BLaER1 (cell line): ENCODE results near the gene MAGI2.

Experiments used
- H3K27ac ChIP-seq: shearing (Covaris generic); formaldehyde crosslinking; 2 replicates; pipeline ENCODE4 v1.8.1; 2022
- H3K27me3 ChIP-seq: shearing (Covaris generic); formaldehyde crosslinking; 2 replicates; pipeline ENCODE4 v1.8.1; 2022
- H3K36me3 ChIP-seq: shearing (Covaris generic); formaldehyde crosslinking; 2 replicates; pipeline ENCODE4 v1.8.1; 2022
- H3K4me1 ChIP-seq: shearing (Covaris generic); formaldehyde crosslinking; 2 replicates; pipeline ENCODE4 v1.8.1; 2022
- H3K4me2 ChIP-seq: shearing (Covaris generic); formaldehyde crosslinking; 2 replicates; pipeline ENCODE4 v1.8.1; 2022
- H3K4me3 ChIP-seq: shearing (Covaris generic); formaldehyde crosslinking; 2 replicates; pipeline ENCODE4 v1.8.1; 2022
- H3K9ac ChIP-seq: shearing (Covaris generic); formaldehyde crosslinking; 2 replicates; pipeline ENCODE4 v1.8.1; 2022
- H3K9me3 ChIP-seq: shearing (Covaris generic); formaldehyde crosslinking; 2 replicates; pipeline ENCODE4 v1.8.1; 2022
- H4K20me1 ChIP-seq: shearing (Covaris generic); formaldehyde crosslinking; 2 replicates; pipeline ENCODE4 v1.8.1; 2022
- Cebpa-rat ChIP-seq: shearing (Covaris generic); IDR thresholded peaks from 2 replicates; pipeline ENCODE4 v1.8.1; 2022

Gene MAGI2

GRCh38 chr7:78760620-78761355 lies 692.7 kb downstream of the MAGI2 start:
- no peak for TF ChIP-seq Cebpa-rat
- Histone ChIP-seq H3K36me3 (no peaks in the 10 kb centered on the region), H3K9ac (no peak overlapping the region)

DNA sequence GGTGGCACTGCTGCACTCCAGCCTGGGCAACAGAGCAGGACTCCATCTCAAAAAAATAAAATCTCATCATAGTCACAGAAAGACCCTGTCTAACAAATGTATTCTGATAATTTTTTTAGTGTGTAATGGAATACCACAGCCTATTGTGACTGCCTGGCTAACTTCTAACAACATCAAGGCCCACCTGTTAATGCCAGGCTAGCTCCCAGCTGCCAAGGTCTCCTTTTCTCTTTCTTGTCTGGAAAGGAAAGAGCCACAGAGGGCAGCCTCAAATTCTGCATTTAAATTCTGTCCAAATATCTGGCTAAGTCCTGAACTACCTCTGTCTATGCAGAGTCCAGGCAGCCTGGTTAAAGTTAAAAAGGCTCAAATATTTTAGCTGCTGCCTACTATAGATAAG lies 700.9 kb downstream of the MAGI2 start:
- no peaks in the 10 kb centered on the region for H3K27me3 ChIP-seq
- no peaks in the 10 kb centered on the region for H3K36me3 ChIP-seq
- no peak overlapping the region for H3K27ac ChIP-seq
- H3K4me3 ChIP-seq, result no peak overlapping the region
- TF ChIP-seq Cebpa-rat, result no peak
- peaks cover 9% of the 10 kb centered on the region; the same call in 1 of the 2 replicates for H3K9me3 ChIP-seq
- no peak overlapping the region for H3K4me2 ChIP-seq
- no peaks in the 10 kb centered on the region for H4K20me1 ChIP-seq
- no peaks in the 10 kb centered on the region for H3K4me1 ChIP-seq
- no peak overlapping the region for H3K9ac ChIP-seq

More at GRCh38 chr7:78760620-78761355, 692.7 kb downstream of the MAGI2 start:
- Histone ChIP-seq H3K4me1 (no peaks in the 10 kb centered on the region), H3K27ac (no peak overlapping the region), H3K4me2 (no peak overlapping the region), H3K4me3 (no peak overlapping the region), H3K27me3 (no peaks in the 10 kb centered on the region), H4K20me1 (no peaks in the 10 kb centered on the region), H3K9me3 (no peaks in the 10 kb centered on the region)

DNA sequence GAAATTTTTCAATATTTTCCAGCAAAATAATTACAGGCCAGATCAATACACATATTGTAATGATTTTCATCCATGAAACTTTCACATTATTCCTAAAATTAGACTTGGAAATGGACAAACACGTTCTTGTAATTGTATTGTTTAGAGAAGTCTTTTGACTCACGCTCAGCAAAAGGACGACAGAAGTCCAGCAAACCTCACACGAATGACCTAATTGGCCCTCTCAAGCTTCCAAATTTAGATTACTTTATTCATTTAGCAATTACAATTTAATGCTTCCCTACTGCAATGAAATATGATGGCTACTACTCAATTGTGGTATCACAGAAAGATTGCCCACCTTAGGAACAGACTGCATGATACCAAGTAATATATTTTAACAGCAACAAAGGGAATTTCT lies 702.2 kb downstream of the MAGI2 start:
- Histone ChIP-seq H3K27me3 (no peaks in the 10 kb centered on the region), H3K9ac (no peak overlapping the region), H3K36me3 (no peaks in the 10 kb centered on the region), H3K4me3 (no peak overlapping the region), H3K27ac (no peak overlapping the region), H3K4me2 (no peak overlapping the region), H3K4me1 (no peaks in the 10 kb centered on the region), H4K20me1 (no peaks in the 10 kb centered on the region), H3K9me3 (peaks cover 9% of the 10 kb centered on the region; the same call in 1 of the 2 replicates)
- TF ChIP-seq Cebpa-rat, result no peak

DNA sequence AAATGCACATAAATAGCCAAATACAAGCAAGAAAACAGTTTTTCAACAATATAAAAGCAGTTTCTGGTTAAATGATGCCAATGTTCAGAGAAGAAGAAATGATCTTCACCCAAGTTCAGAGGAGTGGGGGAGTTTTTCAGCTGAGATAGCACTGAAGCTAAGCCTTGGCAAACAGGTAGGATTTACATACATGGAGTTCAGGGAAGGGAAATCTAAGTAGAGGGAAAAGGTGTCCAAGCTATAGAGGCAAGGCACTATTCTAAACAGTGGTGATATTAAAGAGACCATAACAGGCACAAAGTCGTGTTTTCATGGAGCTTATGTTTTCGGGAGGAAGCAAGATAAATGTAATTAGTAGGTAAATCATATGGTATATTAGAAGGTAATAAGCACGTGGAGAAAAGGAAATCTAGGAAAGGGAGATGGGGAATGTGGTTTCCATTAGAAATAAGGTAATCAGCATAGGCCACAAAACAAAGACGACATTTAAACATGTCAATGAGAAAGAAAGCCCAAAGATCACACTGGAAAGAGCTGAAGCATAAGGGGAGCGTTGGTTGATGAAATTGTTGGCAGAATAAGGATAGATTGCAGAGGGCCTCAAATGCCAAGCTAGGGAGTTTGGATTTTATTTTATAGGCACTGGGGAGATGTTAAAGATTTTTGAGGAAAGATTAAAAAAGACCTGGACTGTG lies 704.3 kb downstream of the MAGI2 start:
- no peaks in the 10 kb centered on the region for H3K36me3 ChIP-seq
- H3K4me1 ChIP-seq, result no peaks in the 10 kb centered on the region
- H3K27me3 ChIP-seq, result no peaks in the 10 kb centered on the region
- no peak overlapping the region for H3K4me2 ChIP-seq
- H3K27ac ChIP-seq, result no peak overlapping the region
- H3K4me3 ChIP-seq, result no peak overlapping the region
- H3K9ac ChIP-seq, result no peak overlapping the region
- no peak for TF ChIP-seq Cebpa-rat
- peaks cover 9% of the 10 kb centered on the region; the same call in 1 of the 2 replicates for H3K9me3 ChIP-seq
- no peaks in the 10 kb centered on the region for H4K20me1 ChIP-seq

DNA sequence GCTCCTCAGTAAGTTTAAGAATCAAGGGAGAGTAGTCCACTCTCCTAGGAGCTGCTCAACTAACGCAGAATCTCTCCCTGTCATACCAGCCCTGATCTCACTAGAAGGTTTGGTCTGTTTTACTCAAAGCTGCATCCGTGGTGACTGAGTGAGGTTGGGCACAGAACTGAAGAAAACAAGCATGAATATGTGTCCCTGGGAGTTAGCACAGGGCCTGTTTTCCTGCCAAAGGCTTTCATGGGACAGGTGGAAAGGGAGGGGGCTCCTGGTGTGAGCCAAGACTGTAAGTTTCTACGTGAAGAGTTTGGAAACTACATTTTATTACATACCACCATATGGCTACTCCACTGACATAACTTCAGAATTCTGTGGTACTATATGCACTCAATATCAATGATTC lies 705.9 kb downstream of the MAGI2 start:
- Histone ChIP-seq H3K4me2 (no peak overlapping the region), H3K4me3 (no peak overlapping the region), H3K27ac (no peak overlapping the region), H4K20me1 (no peaks in the 10 kb centered on the region), H3K9me3 (no peaks in the 10 kb centered on the region), H3K9ac (no peak overlapping the region), H3K27me3 (no peaks in the 10 kb centered on the region), H3K36me3 (no peaks in the 10 kb centered on the region), H3K4me1 (no peaks in the 10 kb centered on the region)
- no peak for TF ChIP-seq Cebpa-rat

DNA sequence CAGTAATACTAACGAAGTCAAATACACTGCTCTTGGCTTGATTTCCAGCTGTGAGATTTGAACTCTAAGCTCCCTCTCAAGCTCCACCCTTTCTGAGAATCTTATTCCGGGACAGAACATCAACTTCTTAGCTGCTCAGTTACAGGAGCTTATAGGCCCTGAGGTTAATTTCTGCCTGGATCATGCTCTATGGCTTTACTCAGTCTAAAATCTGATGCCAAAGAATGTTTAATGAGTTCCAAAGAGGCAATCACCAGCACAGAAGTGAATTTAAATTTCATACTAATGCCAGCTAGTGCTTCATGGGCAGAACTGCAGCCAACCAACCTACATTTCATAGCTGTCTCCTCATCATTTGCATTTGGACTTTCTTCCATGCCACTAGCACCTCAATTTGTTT lies 707.2 kb downstream of the MAGI2 start:
- Histone ChIP-seq H3K4me1 (no peaks in the 10 kb centered on the region), H3K9me3 (no peaks in the 10 kb centered on the region), H3K4me3 (no peak overlapping the region), H3K4me2 (no peak overlapping the region), H3K36me3 (no peaks in the 10 kb centered on the region), H3K9ac (no peak overlapping the region), H4K20me1 (no peaks in the 10 kb centered on the region), H3K27ac (no peak overlapping the region), H3K27me3 (no peaks in the 10 kb centered on the region)
- TF ChIP-seq Cebpa-rat, result no peak

- Histone ChIP-seq H3K36me3 (no peaks in the 10 kb centered on the region), H3K9me3 (no peaks in the 10 kb centered on the region), H3K9ac (no peak overlapping the region), H3K4me2 (no peak overlapping the region), H3K27me3 (no peaks in the 10 kb centered on the region), H4K20me1 (no peaks in the 10 kb centered on the region), H3K4me1 (no peaks in the 10 kb centered on the region), H3K27ac (no peak overlapping the region), H3K4me3 (no peak overlapping the region)
- TF ChIP-seq Cebpa-rat, result no peak
These were observed 710.8 kb downstream of the MAGI2 start for GRCh38 chr7:78742694-78743093.

- Histone ChIP-seq H3K27ac (no peak overlapping the region), H3K9me3 (no peaks in the 10 kb centered on the region), H3K4me3 (no peak overlapping the region), H4K20me1 (no peaks in the 10 kb centered on the region), H3K36me3 (no peaks in the 10 kb centered on the region), H3K27me3 (no peaks in the 10 kb centered on the region), H3K4me2 (no peak overlapping the region), H3K9ac (no peak overlapping the region), H3K4me1 (peaks cover 5% of the 10 kb centered on the region)
- no peak for TF ChIP-seq Cebpa-rat
These were observed 716.9 kb downstream of the MAGI2 start for GRCh38 chr7:78736548-78736947.

GRCh38 chr7:78734626-78735025 lies 718.8 kb downstream of the MAGI2 start:
- Histone ChIP-seq H3K4me3 (no peak overlapping the region), H3K4me1 (peaks cover 5% of the 10 kb centered on the region), H4K20me1 (no peaks in the 10 kb centered on the region), H3K27ac (no peak overlapping the region), H3K9me3 (no peaks in the 10 kb centered on the region), H3K27me3 (no peaks in the 10 kb centered on the region), H3K9ac (no peak overlapping the region), H3K4me2 (no peak overlapping the region), H3K36me3 (no peaks in the 10 kb centered on the region)
- no peak for TF ChIP-seq Cebpa-rat

DNA sequence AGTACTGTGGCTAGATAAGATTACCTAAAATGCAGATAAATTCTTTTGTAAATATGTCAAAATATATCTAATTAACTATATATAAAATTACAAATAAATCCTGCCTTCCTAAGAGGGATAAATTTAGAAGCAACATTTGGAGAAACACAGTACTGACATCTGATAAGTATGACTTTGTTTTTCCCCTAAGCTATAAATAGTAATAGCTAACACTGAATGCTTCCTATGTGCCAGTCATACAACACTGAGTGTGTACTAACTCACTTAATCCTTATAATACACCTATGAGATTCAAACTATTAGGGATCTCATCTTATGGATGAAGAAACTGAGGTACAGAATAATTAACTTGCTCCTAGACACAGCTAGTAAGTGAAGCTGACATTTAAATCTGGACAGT lies 733.4 kb downstream of the MAGI2 start:
- H3K9ac ChIP-seq, result no peak overlapping the region

More for the DNA sequence above, 733.4 kb downstream of the MAGI2 start:
- no peak overlapping the region for H3K4me3 ChIP-seq
- H3K27ac ChIP-seq, result no peak overlapping the region
- TF ChIP-seq Cebpa-rat, result no peak
- no peaks in the 10 kb centered on the region for H4K20me1 ChIP-seq
- H3K9me3 ChIP-seq, result no peaks in the 10 kb centered on the region
- no peaks in the 10 kb centered on the region for H3K27me3 ChIP-seq
- H3K4me1 ChIP-seq, result no peaks in the 10 kb centered on the region
- no peaks in the 10 kb centered on the region for H3K36me3 ChIP-seq
- H3K4me2 ChIP-seq, result no peak overlapping the region
